H1 (cell line): ENCODE results near the gene CHD8. TPM values are rescaled to one million over a fixed set of nuclear protein-coding genes. Genes with fewer than 3 reads are reported as not detected.

Source experiments
- CTCF ChIA-PET: fragments of 300-600 bp; sonication (Branson Sonifier 250); formaldehyde crosslinking; loops from one replicate; lab custom pipeline; 2021; ENCODE audit not compliant: partially characterized antibody; lab: Charles Lee
- POLR2A ChIA-PET: fragments of 300-600 bp; sonication (Branson Sonifier 250); formaldehyde crosslinking; loops from one replicate; lab custom pipeline; 2021; ENCODE audit warnings: inconsistent platforms; ENCODE audit not compliant: partially characterized antibody; lab: Charles Lee
- DNase-seq, 2 experiments: peaks; one replicate each; pipeline versions ENCODE4 v3.0.0 to v3.0.0-alpha.2; 2010 to 2022; ENCODE audit warnings: low spot score in 2 of 2, low read depth in 1 of 2, mixed read lengths in 1 of 2
- FAIRE-seq: peaks from 2 replicates; lab custom pipeline; 2011; peaks lifted over from hg19 to GRCh38; lab: Jason Lieb, UNC
- H2AFZ ChIP-seq: 2 replicates; pipeline ENCODE4 v1.8.1; 2012; ENCODE audit warnings: low read length, inconsistent platforms
- H2AK5ac ChIP-seq: 2 replicates; pipeline ENCODE4 v1.6.1; 2013; ENCODE audit warnings: low read depth, low read length
- H2BK120ac ChIP-seq: replicated peaks from 2 replicates; pipeline ENCODE3; 2013; ENCODE audit warnings: low read depth, low read length, inconsistent platforms
- H2BK12ac ChIP-seq: 2 replicates; pipeline ENCODE4 v1.6.1; 2013; ENCODE audit warnings: low read depth, low read length
- H2BK15ac ChIP-seq: 2 replicates; pipeline ENCODE4 v1.6.1; 2013; ENCODE audit warnings: low read length
- H2BK20ac ChIP-seq: 2 replicates; pipeline ENCODE4 v1.6.1; 2013; ENCODE audit warnings: low read length
- H2BK5ac ChIP-seq: 2 replicates; pipeline ENCODE4 v1.6.1; 2013; ENCODE audit warnings: low read depth, low read length
- H3K14ac ChIP-seq: 2 replicates; pipeline ENCODE4 v1.6.1; 2013; ENCODE audit warnings: inconsistent platforms; ENCODE audit not compliant: insufficient read length
- H3K18ac ChIP-seq: 2 replicates; pipeline ENCODE4 v1.6.1; 2013; ENCODE audit warnings: low read length; ENCODE audit errors: extremely low read depth
- H3K23ac ChIP-seq: 2 replicates; pipeline ENCODE4 v1.6.1; 2013; ENCODE audit warnings: inconsistent platforms; ENCODE audit not compliant: insufficient read length
- H3K23me2 ChIP-seq: 2 replicates; pipeline ENCODE4 v1.6.1; 2013; ENCODE audit warnings: low read depth, low read length
- H3K27ac ChIP-seq: 2 replicates; pipeline ENCODE4 v1.6.1; 2011; ENCODE audit warnings: low read depth, low read length, inconsistent platforms
- H3K27me3 ChIP-seq, 4 experiments: replicated peaks in 1 of 4; 1 replicate in 1 of 4; 2 replicates in 3 of 4; pipeline versions ENCODE4 v1.6.1 to v1.8.1; 2011 to 2013; ENCODE audit warnings: low read length in 3 of 4, mild to moderate bottlenecking in 3 of 4, inconsistent platforms in 2 of 4, mixed read lengths in 2 of 4, moderate library complexity in 1 of 4; ENCODE audit not compliant: control insufficient read depth in 3 of 4, insufficient read depth in 3 of 4; ENCODE audit errors: extremely low read depth in 1 of 4
- H3K36me3 ChIP-seq, 4 experiments: 2 replicates each; pipeline versions ENCODE4 v1.6.1 to v1.8.1; 2011 to 2013; ENCODE audit warnings: mild to moderate bottlenecking in 4 of 4, low read length in 3 of 4, moderate library complexity in 2 of 4, control low read depth in 1 of 4, inconsistent platforms in 1 of 4; ENCODE audit not compliant: insufficient read depth in 4 of 4, control insufficient read depth in 2 of 4
- H3K4ac ChIP-seq: replicated peaks from 2 replicates; pipeline ENCODE3; 2013; ENCODE audit warnings: low read length, low read depth, mixed read lengths, inconsistent platforms; ENCODE audit not compliant: insufficient read length
- H3K4me1 ChIP-seq, 4 experiments: replicated peaks in 1 of 4; 1 replicate in 1 of 4; 2 replicates in 3 of 4; pipeline versions ENCODE4 v1.6.1 to v1.8.1; 2011 to 2013; ENCODE audit warnings: low read length in 3 of 4, inconsistent platforms in 2 of 4, mixed read lengths in 1 of 4; ENCODE audit not compliant: insufficient read depth in 4 of 4, control insufficient read depth in 3 of 4
- H3K4me2 ChIP-seq, 2 experiments: 2 replicates each; pipeline versions ENCODE4 v1.6.1 to v1.8.1; 2011 to 2013; ENCODE audit warnings: low read depth in 2 of 2, low read length in 2 of 2, control low read depth in 1 of 2, inconsistent platforms in 1 of 2, mild to moderate bottlenecking in 1 of 2; ENCODE audit not compliant: insufficient read depth in 1 of 2
- H3K4me3 ChIP-seq, 4 experiments: fragments of 200-600, 300-600 bp in 1 of 4; sonication (generic), shearing (Covaris generic), sonication (Bioruptor Twin) in 1 of 4; 2 replicates each; pipeline versions ENCODE4 v1.5.1 to v1.8.1; 2011 to 2016; ENCODE audit warnings: low read length in 4 of 4, low read depth in 3 of 4, control low read depth in 2 of 4, inconsistent platforms in 2 of 4, mild to moderate bottlenecking in 2 of 4, mixed read lengths in 1 of 4, moderate library complexity in 1 of 4; ENCODE audit not compliant: insufficient read depth in 2 of 4; ENCODE audit errors: extremely low read depth in 1 of 4
- H3K56ac ChIP-seq: replicated peaks from 2 replicates; pipeline ENCODE3; 2013; ENCODE audit warnings: low read depth, mild to moderate bottlenecking, mixed read lengths, low read length, inconsistent platforms; ENCODE audit not compliant: insufficient read length
- H3K79me1 ChIP-seq: 2 replicates; pipeline ENCODE4 v1.6.1; 2013; ENCODE audit warnings: low read depth, low read length, control low read depth
- H3K79me2 ChIP-seq, 2 experiments: 2 replicates each; pipeline versions ENCODE4 v1.6.1 to v1.8.1; 2012 to 2013; ENCODE audit warnings: low read length in 2 of 2, mild to moderate bottlenecking in 2 of 2, inconsistent platforms in 1 of 2; ENCODE audit not compliant: insufficient read depth in 2 of 2, control insufficient read depth in 1 of 2
- H3K9ac ChIP-seq, 4 experiments: replicated peaks in 1 of 4; 1 replicate in 1 of 4; 2 replicates in 3 of 4; pipeline versions ENCODE4 v1.6.1 to v1.8.1; 2011 to 2013; ENCODE audit warnings: low read depth in 3 of 4, low read length in 3 of 4, control low read depth in 2 of 4, mild to moderate bottlenecking in 2 of 4, moderate library complexity in 2 of 4, inconsistent platforms in 1 of 4; ENCODE audit errors: extremely low read depth in 1 of 4
- H3K9me3 ChIP-seq, 2 experiments: 2 replicates each; pipeline versions ENCODE4 v1.6.1 to v1.8.1; 2012 to 2013; ENCODE audit warnings: mild to moderate bottlenecking in 2 of 2, moderate library complexity in 2 of 2, control low read depth in 1 of 2, inconsistent platforms in 1 of 2, low read depth in 1 of 2, low read length in 1 of 2, mixed read lengths in 1 of 2; ENCODE audit not compliant: insufficient read depth in 2 of 2
- H4K20me1 ChIP-seq, 2 experiments: replicated peaks in 1 of 2; 2 replicates each; pipeline versions ENCODE3 to v1.8.1; 2011 to 2013; ENCODE audit warnings: inconsistent platforms in 2 of 2, low read length in 2 of 2, mild to moderate bottlenecking in 1 of 2; ENCODE audit not compliant: insufficient read depth in 2 of 2, control insufficient read depth in 1 of 2
- H4K5ac ChIP-seq: 2 replicates; pipeline ENCODE4 v1.6.1; 2013; ENCODE audit warnings: low read length, low read depth, mixed read lengths, inconsistent platforms; ENCODE audit not compliant: insufficient read length
- H4K8ac ChIP-seq: 2 replicates; pipeline ENCODE4 v1.8.0; 2013; ENCODE audit warnings: mild to moderate bottlenecking, moderate library complexity, low read length, inconsistent platforms; ENCODE audit not compliant: insufficient read depth; ENCODE audit errors: extremely low read depth
- H4K91ac ChIP-seq: replicated peaks from 2 replicates; pipeline ENCODE3; 2013; ENCODE audit warnings: low read length, mixed read lengths, inconsistent platforms; ENCODE audit not compliant: insufficient read length
- EZH2 ChIP-seq: fragments of 200-600 bp; sonication (generic); IDR thresholded peaks from 2 replicates; pipeline ENCODE4 v1.7.1; 2012; ENCODE audit warnings: low read depth, mild to moderate bottlenecking, moderate library complexity, low read length, inconsistent platforms; ENCODE audit not compliant: severe bottlenecking
- MAFK ChIP-seq: IDR thresholded peaks from 2 replicates; pipeline ENCODE4 v1.6.1; 2012; ENCODE audit warnings: low read depth, mild to moderate bottlenecking, improper control_type of control experiment, low read length
- WGBS, 2 experiments: shearing (Covaris generic) in 1 of 2; methylation state at CpG; one replicate each; pipeline versions ENCODE4 v1.1.6 to v1.1.7; 2013 to 2015; ENCODE audit warnings: low lambda C conversion rate in 2 of 2, mixed read lengths in 2 of 2, inconsistent platforms in 1 of 2, low coverage in 1 of 2, missing lambda C conversion rate in 1 of 2; ENCODE audit not compliant: insufficient replicate concordance in 2 of 2, insufficient coverage in 1 of 2, insufficient read length in 1 of 2; ENCODE audit errors: extremely low coverage in 1 of 2, missing lambda C conversion rate in 1 of 2; 5-methylcytosine and 5-hydroxymethylcytosine counted together
- polyA plus RNA-seq, 7 experiments: library from polyadenylated mRNA; depleted of rRNA in 3 of 7; stranded (reverse) in 5 of 7; unstranded in 2 of 7; fragments of >200 nt in 5 of 7; fragments of 200-250 nt in 2 of 7; gene quantifications; 1 replicate in 5 of 7; 2 replicates in 1 of 7; 4 replicates in 1 of 7; pipeline versions ENCODE4 v1.2.1 to v1.2.3, GENCODE V29; 2011 to 2013; ENCODE audit warnings: missing spikeins in 2 of 7, mixed read lengths in 2 of 7
- total RNA-seq: library from RNA; stranded (reverse); fragmentation: NEBNext Ultra II Directional; extraction: Animal tissue kit (Norgen Biotek cat#: 25700); gene quantifications from 2 replicates; pipeline ENCODE4 v1.2.1, GENCODE V29; 2021

The CHD8 gene
- total and polyA plus RNA-seq, 2 of the 8 experiments (the other 6 are each of a cell fraction or from before 2014, with no cell fraction given) = 88.3 to 140 TPM

GRCh38 chr14:21379338-21379737, 76.6 kb downstream of the CHD8 start:
- H3K18ac ChIP-seq = no peak overlapping the region
- DNase-seq (no peak), FAIRE-seq (no peak)
- H3K27me3 ChIP-seq = no peaks in the 10 kb centered on the region
- no peak overlapping the region for H4K91ac ChIP-seq
- no peak overlapping the region for H3K23ac ChIP-seq
- no peak overlapping the region for H3K9ac ChIP-seq
- peaks cover 4% of the 10 kb centered on the region; the same call in 1 of the 2 replicates for H3K23me2 ChIP-seq
- H2BK12ac ChIP-seq = no peak overlapping the region
- H4K5ac ChIP-seq = no peak overlapping the region
- no peaks in the 10 kb centered on the region for H3K9me3 ChIP-seq
- peaks cover 18 to 94% of the 10 kb centered on the region in 2 experiments for H3K79me2 ChIP-seq
- no peak overlapping the region for H2BK120ac ChIP-seq
- ChIA-PET CTCF (interaction anchor here (1.2 kb wide), 1 partner anchor 71 kb away, joined by 4 read pairs; no protein-coding TSS in a partner anchor), POLR2A (interaction anchor here (1.2 to 1.7 kb wide), 3 partner anchors 10 to 50 kb away, joined by 3 to 4 read pairs (median 4); no protein-coding TSS in a partner anchor)
- no peak overlapping the region for H2BK15ac ChIP-seq
- H3K4me3 ChIP-seq = no peak overlapping the region
- H3K27ac ChIP-seq = no peak overlapping the region
- H2BK20ac ChIP-seq = no peak overlapping the region
- no peak for TF ChIP-seq EZH2
- TF ChIP-seq MAFK = peak; percentile 92
- H3K36me3 ChIP-seq = peaks cover 0 to 26% (median 0%) of the 10 kb centered on the region in 4 experiments; a peak in 1 of 8 replicates
- H2AFZ ChIP-seq = no peak overlapping the region
- peaks cover 3 to 9% of the 10 kb centered on the region in 2 experiments for H4K20me1 ChIP-seq
- H3K4me1 ChIP-seq = peaks cover 0 to 3% (median 0%) of the 10 kb centered on the region in 4 experiments; a peak in 3 of 7 replicates
- no peak overlapping the region for H2AK5ac ChIP-seq
- peaks cover 3% of the 10 kb centered on the region; the same call in 1 of the 2 replicates for H3K79me1 ChIP-seq
- no peak overlapping the region for H3K4me2 ChIP-seq
- no peak overlapping the region for H4K8ac ChIP-seq
- 95% methylated on average over 6 of the region's 6 CpGs; no CpG with 5 or more reads in 1 of the 2 experiments for whole genome bisulfite sequencing, 2 experiments
- no peak overlapping the region for H2BK5ac ChIP-seq
- H3K4ac ChIP-seq = no peak overlapping the region
- no peak overlapping the region for H3K56ac ChIP-seq
- no peak overlapping the region for H3K14ac ChIP-seq
